GM12872 (cell line): ENCODE measurements around the gene FAM118B.

ENCODE experiments used
- CTCF ChIP-seq: IDR thresholded peaks from 3 replicates; pipeline ENCODE4 v1.5.1; 2011; ENCODE audit warnings: low read depth, mild to moderate bottlenecking, low read length, moderate library complexity; ENCODE audit not compliant: insufficient read depth

FAM118B gene

DNA sequence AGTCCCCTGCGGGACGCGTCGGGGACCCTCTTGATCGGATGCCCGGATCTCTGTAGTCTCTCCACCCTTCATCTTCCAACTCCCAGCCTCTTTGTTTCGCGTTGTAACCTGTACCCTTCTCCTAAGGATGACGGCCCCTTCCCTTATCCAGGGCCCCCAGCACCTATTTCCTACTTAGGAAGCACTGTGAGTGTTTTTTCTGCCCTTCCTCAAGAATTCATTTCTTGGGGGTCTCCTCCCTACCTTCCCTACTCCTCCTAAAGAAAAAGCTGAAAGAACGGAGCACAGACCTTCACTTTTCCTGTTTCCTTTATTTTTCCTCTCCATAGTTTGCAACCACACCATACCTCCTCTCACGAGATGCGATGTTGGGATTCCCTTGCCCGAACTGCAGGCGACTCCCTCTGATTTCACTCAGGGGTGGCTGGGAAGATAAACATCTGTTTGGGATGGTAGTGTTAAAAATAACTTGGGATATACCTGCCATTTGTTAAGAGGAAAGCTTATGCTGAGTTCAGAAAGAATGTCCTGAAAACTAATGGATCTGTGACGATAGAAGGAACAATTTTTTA lies 593 bp downstream of the FAM118B start:
- TF ChIP-seq CTCF = no peak

- no peak for TF ChIP-seq CTCF
These were observed 2.9 kb downstream of the FAM118B start for GRCh38 chr11:126214441-126214840.

DNA sequence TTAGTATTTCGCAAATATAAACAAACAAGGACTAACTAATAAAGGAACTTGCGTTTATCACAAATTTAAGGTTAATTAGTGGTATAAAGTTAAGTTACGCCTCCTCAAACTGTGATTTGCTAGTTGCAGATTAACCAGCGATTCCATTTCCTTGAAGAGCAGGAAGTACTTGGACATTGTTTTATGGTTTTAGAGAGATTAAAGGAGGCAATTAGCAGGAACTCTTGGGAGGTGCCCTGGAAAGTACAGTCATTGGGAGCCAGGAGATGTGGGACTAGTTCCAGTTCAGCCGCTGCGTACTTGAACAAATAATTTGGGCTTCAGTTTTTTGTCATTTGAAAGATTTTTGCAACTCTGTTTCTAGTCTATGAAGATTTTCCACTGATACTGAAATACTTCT lies 3.3 kb downstream of the FAM118B start:
- no peak for TF ChIP-seq CTCF

- TF ChIP-seq CTCF = no peak
These were observed 5.1 kb downstream of the FAM118B start for GRCh38 chr11:126216526-126217305.

- no peak for TF ChIP-seq CTCF
These were observed 5.9 kb downstream of the FAM118B start for GRCh38 chr11:126217491-126217890.

DNA sequence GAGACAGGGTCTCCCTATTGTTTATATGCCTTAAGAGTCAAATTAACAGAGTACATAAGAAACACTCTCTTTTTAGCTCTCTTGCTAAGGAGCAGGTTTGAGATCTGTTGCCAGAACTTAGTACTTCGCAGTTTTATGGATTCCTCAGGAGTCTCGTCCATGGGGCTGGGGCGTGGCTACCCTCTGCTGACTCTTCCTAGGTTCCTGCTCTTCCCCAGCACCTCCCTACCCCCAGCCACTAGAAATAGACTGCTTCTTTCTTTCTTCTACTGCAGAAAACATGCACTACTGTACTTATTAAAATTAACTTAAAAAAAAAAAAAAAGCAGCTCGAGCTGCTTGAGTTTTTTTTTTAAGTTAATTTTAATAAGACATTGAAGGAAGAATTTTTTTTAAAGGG lies 8.0 kb downstream of the FAM118B start:
- TF ChIP-seq CTCF = no peak

DNA sequence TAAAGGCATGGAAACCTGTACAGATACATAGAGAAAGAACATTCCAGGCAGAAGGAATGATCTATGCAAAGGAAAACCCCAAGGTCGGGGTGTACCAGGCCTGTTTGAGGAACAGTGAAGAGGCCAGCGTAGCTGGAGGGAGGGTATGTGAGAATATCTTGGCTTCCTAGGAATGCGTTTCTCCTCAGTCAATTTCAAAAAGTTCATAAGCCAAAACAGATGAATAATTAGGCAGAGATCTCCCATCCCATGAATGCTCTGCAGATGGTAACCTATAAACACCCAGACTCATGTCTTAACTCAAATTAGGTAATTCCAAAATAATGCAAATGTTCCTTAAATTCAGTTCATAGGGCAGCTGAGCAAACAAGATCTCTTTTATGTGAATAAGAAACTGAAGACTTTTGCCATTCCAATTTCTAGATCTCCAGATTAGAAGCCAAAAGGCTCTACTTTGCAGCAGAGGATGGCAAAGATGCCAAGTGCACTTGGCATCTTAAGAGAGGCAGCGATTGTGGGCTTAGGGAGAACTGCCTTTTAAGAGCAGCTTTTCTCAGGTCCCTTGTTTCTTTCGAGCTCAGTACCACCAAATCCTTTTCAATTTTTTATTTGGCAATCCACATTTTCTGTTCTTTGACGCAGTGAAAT lies 13.2 kb downstream of the FAM118B start:
- no peak for TF ChIP-seq CTCF
